ENCODE results near the gene CCSER1.

CCSER1 gene

GRCh38 chr4:91471280-91471679, 1344.1 kb downstream of the CCSER1 start:
- H3K4me3 ChIP-seq (ENCODE audit: low read depth, low read length) = no peak overlapping the region
- DNase-seq (ENCODE audit: low read depth) = no peak

GRCh38 chr4:91472046-91472445, 1344.9 kb downstream of the CCSER1 start:
- H3K4me3 ChIP-seq (ENCODE audit: low read depth, low read length) = no peak overlapping the region
- no peak for DNase-seq (ENCODE audit: low read depth)

- no peak overlapping the region for H3K4me3 ChIP-seq (ENCODE audit: low read depth, low read length)
- no peak for DNase-seq (ENCODE audit: low read depth)
Observed at GRCh38 chr4:91485415-91485814, 1358.2 kb downstream of the CCSER1 start.

- H3K4me3 ChIP-seq (ENCODE audit: low read depth, low read length) = no peak overlapping the region
- no peak for DNase-seq (ENCODE audit: low read depth)
Observed at GRCh38 chr4:91488946-91489345, 1361.8 kb downstream of the CCSER1 start.

GRCh38 chr4:91497892-91498291, 1370.7 kb downstream of the CCSER1 start:
- no peak overlapping the region for H3K4me3 ChIP-seq (ENCODE audit: low read depth, low read length)
- no peak for DNase-seq (ENCODE audit: low read depth)

- DNase-seq (ENCODE audit: low read depth) = no peak
- no peak overlapping the region for H3K4me3 ChIP-seq (ENCODE audit: low read depth, low read length)
Observed at GRCh38 chr4:91502365-91502764, 1375.2 kb downstream of the CCSER1 start.

GRCh38 chr4:91513326-91513725, 1386.1 kb downstream of the CCSER1 start:
- H3K4me3 ChIP-seq (ENCODE audit: low read depth, low read length) = no peak overlapping the region
- no peak for DNase-seq (ENCODE audit: low read depth)

- DNase-seq (ENCODE audit: low read depth) = no peak
- no peak overlapping the region for H3K4me3 ChIP-seq (ENCODE audit: low read depth, low read length)
Observed at GRCh38 chr4:91519155-91519554, 1392.0 kb downstream of the CCSER1 start.

GRCh38 chr4:91525621-91526020, 1398.4 kb downstream of the CCSER1 start:
- no peak overlapping the region for H3K4me3 ChIP-seq (ENCODE audit: low read depth, low read length)
- no peak for DNase-seq (ENCODE audit: low read depth)

GRCh38 chr4:91527056-91527455, 1399.9 kb downstream of the CCSER1 start:
- H3K4me3 ChIP-seq (ENCODE audit: low read depth, low read length) = no peak overlapping the region
- no peak for DNase-seq (ENCODE audit: low read depth)

GRCh38 chr4:91567594-91567993, 1440.4 kb downstream of the CCSER1 start:
- H3K4me3 ChIP-seq (ENCODE audit: low read depth, low read length) = no peak overlapping the region

GRCh38 chr4:91577864-91578263, 1450.7 kb downstream of the CCSER1 start:
- H3K4me3 ChIP-seq (ENCODE audit: low read depth, low read length) = no peak overlapping the region
- no peak for DNase-seq (ENCODE audit: low read depth)

More at GRCh38 chr4:91567594-91567993, 1440.4 kb downstream of the CCSER1 start:
- DNase-seq (ENCODE audit: low read depth) = no peak

GRCh38 chr4:91590260-91590659, 1463.1 kb downstream of the CCSER1 start:
- no peak overlapping the region for H3K4me3 ChIP-seq (ENCODE audit: low read depth, low read length)
- no peak for DNase-seq (ENCODE audit: low read depth)

- no peak for DNase-seq (ENCODE audit: low read depth)
- H3K4me3 ChIP-seq (ENCODE audit: low read depth, low read length) = no peak overlapping the region
Observed at GRCh38 chr4:91592125-91592524, 1464.9 kb downstream of the CCSER1 start.

- no peak for DNase-seq (ENCODE audit: low read depth)
- H3K4me3 ChIP-seq (ENCODE audit: low read depth, low read length) = no peak overlapping the region
Observed at GRCh38 chr4:91596718-91597117, 1469.5 kb downstream of the CCSER1 start.

GRCh38 chr4:91598696-91599095, 1471.5 kb downstream of the CCSER1 start:
- H3K4me3 ChIP-seq (ENCODE audit: low read depth, low read length) = no peak overlapping the region
- no peak for DNase-seq (ENCODE audit: low read depth)

- H3K4me3 ChIP-seq (ENCODE audit: low read depth, low read length) = no peak overlapping the region
- no peak for DNase-seq (ENCODE audit: low read depth)
Observed at GRCh38 chr4:91600301-91600700, 1473.1 kb downstream of the CCSER1 start.

- DNase-seq (ENCODE audit: low read depth) = no peak
- H3K4me3 ChIP-seq (ENCODE audit: low read depth, low read length) = no peak overlapping the region
Observed at GRCh38 chr4:91601401-91601800, 1474.2 kb downstream of the CCSER1 start.

- no peak for DNase-seq (ENCODE audit: low read depth)
- H3K4me3 ChIP-seq (ENCODE audit: low read depth, low read length) = no peak overlapping the region
Observed at GRCh38 chr4:91611782-91612181, 1484.6 kb downstream of the CCSER1 start.

- H3K4me3 ChIP-seq (ENCODE audit: low read depth, low read length) = no peak overlapping the region
- DNase-seq (ENCODE audit: low read depth) = no peak
Observed at GRCh38 chr4:91620952-91621351, 1493.8 kb downstream of the CCSER1 start.

- DNase-seq (ENCODE audit: low read depth) = no peak
- no peak overlapping the region for H3K4me3 ChIP-seq (ENCODE audit: low read depth, low read length)
Observed at GRCh38 chr4:91621446-91621845, 1494.3 kb downstream of the CCSER1 start.

GRCh38 chr4:91622925-91623602, 1495.9 kb downstream of the CCSER1 start:
- no peak overlapping the region for H3K4me3 ChIP-seq (ENCODE audit: low read depth, low read length)
- DNase-seq (ENCODE audit: low read depth) = no peak

All from skeletal muscle cell (primary cell).